KG1 (cell line): ENCODE data around the gene EHMT1.

Experiments
- DNase-seq: peaks from one replicate; lab custom pipeline; 2025; lab: John Stamatoyannopoulos, UW

EHMT1 gene

DNA sequence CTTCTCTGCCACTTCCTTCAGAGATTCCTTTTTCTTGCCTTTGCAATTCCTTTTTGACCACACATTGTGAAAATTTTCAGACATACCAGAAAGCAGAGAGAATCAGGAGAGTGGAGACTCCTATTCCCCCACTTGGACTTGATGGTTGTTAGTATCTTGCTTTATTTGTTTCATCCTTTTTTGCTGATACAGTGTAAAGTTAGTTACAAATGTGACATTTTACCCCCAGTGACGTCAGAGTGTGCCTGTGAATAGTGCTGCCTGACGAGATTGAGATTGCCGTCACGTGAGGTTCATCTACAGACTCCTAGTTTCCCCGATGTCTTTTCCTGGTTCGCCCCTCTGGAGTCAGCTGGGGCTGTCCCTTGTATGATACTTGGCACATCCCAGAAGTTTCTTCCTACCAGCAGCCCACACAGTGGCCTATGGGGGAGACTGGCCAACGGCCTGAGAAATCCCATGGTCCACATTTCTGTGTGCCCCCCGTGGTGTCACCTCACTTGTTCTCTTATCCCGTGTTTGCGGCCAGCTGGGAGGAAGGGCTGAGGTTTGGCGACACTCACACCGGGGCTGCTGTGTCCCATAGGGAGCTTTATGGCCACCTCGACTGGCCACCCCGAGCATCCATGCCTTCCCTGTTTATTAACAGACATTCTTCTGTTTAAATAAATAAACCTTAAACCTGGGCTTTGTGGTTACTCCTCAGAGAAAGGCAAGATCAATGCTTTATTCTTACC is 210.6 kb downstream of the EHMT1 start:
- DNase-seq, result no peak

GRCh38 chr9:137832191-137832700 is 213.4 kb downstream of the EHMT1 start:
- no peak for DNase-seq

DNA sequence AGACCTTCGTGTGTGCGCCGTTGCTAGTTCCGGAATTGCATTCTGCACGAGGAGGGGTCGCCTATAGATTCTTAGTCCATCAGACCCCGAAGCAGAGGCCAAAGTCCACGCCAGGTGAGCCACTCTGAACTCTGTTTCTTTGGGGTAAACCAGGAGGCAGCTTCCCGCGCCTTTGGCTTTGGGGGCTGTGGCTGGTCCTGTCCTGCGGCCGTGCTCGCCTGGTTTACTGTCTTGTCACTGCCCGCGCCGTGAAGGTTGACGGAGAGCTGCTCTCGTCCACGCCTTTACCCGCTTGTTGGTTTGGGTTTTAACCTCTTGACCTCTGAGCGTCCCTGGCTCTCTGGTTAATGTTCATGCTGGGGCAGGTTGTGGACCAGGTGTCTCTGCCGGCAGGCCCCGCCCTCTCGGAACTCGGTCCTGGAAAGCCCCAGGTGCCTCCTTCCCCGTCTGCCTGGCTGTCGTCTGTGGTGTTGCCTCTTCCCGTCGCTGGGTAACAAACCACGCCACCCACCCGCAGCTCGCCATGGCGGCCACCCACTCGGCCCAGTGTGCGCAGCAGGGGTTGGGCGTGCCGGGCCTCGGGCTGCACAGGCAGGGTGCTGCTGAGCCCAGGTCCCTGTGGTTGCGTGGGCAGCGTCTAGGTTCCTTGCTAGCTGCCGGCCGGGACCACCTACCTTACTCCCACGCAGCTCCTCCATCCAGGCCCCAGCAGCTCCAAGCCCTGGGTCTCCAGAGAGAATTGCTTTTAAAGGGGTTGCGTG is 214.2 kb downstream of the EHMT1 start:
- no peak for DNase-seq

- no peak for DNase-seq
Measured at GRCh38 chr9:137833721-137834613, 215.2 kb downstream of the EHMT1 start.

DNA sequence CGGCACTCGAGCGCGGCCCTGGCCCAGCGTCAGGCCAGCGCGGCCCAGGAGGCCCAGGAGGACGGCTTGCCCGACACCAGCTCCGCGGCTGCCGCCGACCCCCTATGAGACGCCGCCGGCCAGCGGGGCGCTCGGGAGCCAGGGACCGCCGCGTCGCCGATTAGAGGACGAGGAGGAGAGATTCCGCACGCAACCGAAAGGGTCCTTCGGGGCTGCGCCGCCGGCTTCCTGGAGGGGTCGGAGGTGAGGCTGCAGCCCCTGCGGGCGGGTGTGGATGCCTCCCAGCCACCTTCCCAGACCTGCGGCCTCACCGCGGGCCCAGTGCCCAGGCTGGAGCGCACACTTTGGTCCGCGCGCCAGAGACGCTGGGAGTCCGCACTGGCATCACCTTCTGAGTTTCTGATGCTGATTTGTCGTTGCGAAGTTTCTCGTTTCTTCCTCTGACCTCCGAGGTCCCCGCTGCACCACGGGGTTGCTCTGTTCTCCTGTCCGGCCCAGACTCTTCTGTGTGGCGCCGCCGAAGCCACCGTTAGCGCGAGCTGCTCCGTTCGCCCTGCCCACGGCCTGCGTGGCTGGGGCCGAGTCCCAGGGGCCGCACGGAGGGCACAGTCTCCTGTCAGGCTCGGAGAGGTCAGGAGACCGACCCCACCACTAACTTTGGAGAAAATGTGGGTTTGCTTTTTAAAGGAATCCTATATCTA is 216.2 kb downstream of the EHMT1 start:
- no peak for DNase-seq

- DNase-seq, result no peak
Measured at GRCh38 chr9:137836151-137836830, 217.5 kb downstream of the EHMT1 start.

DNA sequence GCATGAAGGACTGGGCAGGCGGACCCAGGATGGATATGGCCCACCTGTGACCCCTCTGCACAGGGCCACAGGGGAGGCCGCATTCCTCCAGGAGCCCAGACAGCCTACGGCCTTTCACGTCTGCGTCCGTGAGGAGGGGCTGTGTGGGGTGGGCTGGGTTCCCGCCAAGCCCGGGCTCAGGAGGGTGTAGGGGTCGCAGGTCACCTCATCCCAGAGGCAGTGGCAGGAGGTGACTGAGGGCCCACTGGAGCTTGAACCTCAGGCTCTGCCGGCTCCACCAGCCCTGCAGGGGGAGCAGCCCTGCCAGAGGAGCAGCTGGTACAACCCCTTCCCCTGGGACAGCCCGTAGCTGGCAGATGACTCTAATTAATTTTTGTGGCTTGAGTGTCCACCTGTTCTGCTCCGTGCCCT is 218.0 kb downstream of the EHMT1 start:
- DNase-seq, result no peak

- DNase-seq, result no peak
Measured at GRCh38 chr9:137837345-137838278, 218.8 kb downstream of the EHMT1 start.

GRCh38 chr9:137838576-137838975 is 219.8 kb downstream of the EHMT1 start:
- DNase-seq, result no peak

DNA sequence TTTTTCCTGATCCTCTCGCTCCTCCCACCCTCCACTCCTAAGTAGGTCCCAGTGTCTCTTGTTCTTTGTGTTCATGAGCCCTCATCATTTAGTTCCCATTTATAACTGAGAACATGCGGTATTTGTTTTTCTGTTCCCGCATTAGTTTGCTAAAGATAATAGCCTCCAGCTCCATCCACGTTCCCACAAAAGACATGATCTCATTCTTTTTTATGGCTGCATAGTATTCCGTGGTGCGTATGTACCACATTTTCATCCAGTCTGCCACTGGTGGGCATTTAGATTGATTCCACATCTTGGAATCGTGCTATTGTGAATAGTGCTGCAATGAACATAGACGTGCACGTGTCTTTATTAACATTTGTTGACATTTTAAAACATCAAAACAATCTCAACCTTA is 224.6 kb downstream of the EHMT1 start:
- DNase-seq, result no peak

GRCh38 chr9:137851516-137852267 is 232.9 kb downstream of the EHMT1 start:
- no peak for DNase-seq

GRCh38 chr9:137853392-137853995 is 234.7 kb downstream of the EHMT1 start:
- DNase-seq, result no peak

GRCh38 chr9:137860361-137860760 is 241.6 kb downstream of the EHMT1 start:
- DNase-seq, result no peak

DNA sequence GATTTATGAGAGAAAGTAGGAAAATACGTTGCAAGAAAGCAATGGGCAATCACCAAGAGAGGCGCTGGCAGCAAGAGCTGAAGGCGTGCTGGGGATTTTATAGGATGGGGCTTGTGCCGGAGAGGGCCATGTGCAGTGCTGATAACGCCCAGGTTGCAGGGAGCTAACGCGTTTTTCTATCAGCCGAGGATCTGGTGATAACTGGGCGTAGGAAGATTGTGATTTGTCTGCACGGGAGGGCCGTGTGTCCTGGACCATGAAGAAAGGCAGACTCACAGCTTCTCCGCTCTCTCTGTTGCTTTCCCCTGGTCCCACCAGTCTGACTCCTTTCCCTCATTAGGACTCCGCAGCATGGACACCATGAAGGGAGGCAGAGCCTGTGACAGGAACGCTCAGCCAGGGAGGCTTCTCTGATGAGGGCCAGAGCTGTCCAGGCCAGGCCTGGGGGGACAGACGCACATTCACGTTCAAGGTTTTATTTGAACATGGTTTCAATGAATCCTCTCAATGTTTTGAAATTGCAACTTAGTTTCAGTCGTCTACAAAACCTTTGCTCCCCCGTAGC is 246.9 kb downstream of the EHMT1 start:
- no peak for DNase-seq

GRCh38 chr9:137866226-137867141 is 247.7 kb downstream of the EHMT1 start:
- DNase-seq, result no peak

GRCh38 chr9:137870432-137870831 is 251.6 kb downstream of the EHMT1 start:
- no peak for DNase-seq

- no peak for DNase-seq
Measured at GRCh38 chr9:137872296-137872695, 253.5 kb downstream of the EHMT1 start.
